Sigmoid colon (tissue), 7 donors: ENCODE results near the gene DCP1A. TPM values are rescaled to one million over a fixed set of nuclear protein-coding genes. Genes with fewer than 3 reads are reported as not detected.

Experiments
- DNase-seq: peaks from one replicate; pipeline ENCODE4 v3.0.0-alpha.2; 2019
- H3K27ac ChIP-seq, 4 donors: fragments of 200-600 bp; sonication (generic); one replicate each; pipeline ENCODE4 v1.5.1; 2016 to 2019; ENCODE audit warnings: mild to moderate bottlenecking in 1 of 4
- H3K27me3 ChIP-seq, 3 donors: fragments of 200-600 bp; sonication (generic); one replicate each; pipeline ENCODE4 v1.5.1; 2019; ENCODE audit warnings: mild to moderate bottlenecking in 1 of 3
- H3K36me3 ChIP-seq, 4 donors: fragments of 200-600 bp; sonication (generic); one replicate each; pipeline ENCODE4 v1.5.1; 2016 to 2019
- H3K4me1 ChIP-seq, 4 donors: fragments of 200-600 bp; sonication (generic); one replicate each; pipeline ENCODE4 v1.5.1; 2017 to 2019
- H3K4me3 ChIP-seq, 4 donors: fragments of 200-600 bp; sonication (generic); one replicate each; pipeline ENCODE4 v1.5.1; 2017 to 2019; ENCODE audit warnings: mild to moderate bottlenecking in 2 of 4, moderate library complexity in 1 of 4
- H3K9me3 ChIP-seq, 4 donors: fragments of 200-600 bp in 3 of 4; sonication (generic) in 3 of 4; one replicate each; pipeline versions ENCODE4 v1.5.1 to v1.6.1; 2013 to 2019
- EP300 ChIP-seq, 4 donors: sonication (generic); formaldehyde crosslinking; IDR thresholded peaks; one replicate each; pipeline ENCODE4 v1.6.1; 2017; ENCODE audit warnings: antibody characterized with exemption in 4 of 4
- POLR2A ChIP-seq, 2 donors: fragments of 450-650 bp; IDR thresholded peaks; one replicate each; pipeline ENCODE4 v1.6.1; 2016; ENCODE audit warnings: antibody characterized with exemption in 2 of 2, mild to moderate bottlenecking in 2 of 2, moderate library complexity in 2 of 2
- POLR2AphosphoS5 ChIP-seq, 4 donors: sonication (generic); formaldehyde crosslinking; IDR thresholded peaks; one replicate each; pipeline ENCODE4 v1.6.1; 2017; ENCODE audit warnings: antibody characterized with exemption in 4 of 4
- WGBS, 2 donors: extraction: QIAGEN DNeasy Blood & Tissue Kit; methylation state at CpG; one replicate each; pipeline ENCODE4 v1.1.7; 2013; 5-methylcytosine and 5-hydroxymethylcytosine counted together
- intact Hi-C: fragments of 100-400 bp; cut with DNase I; formaldehyde crosslinking; loops from one replicate; pipeline ENCODE4 v1.15.1; 2023
- polyA plus RNA-seq, 3 donors: library from polyadenylated mRNA; stranded (reverse); fragments of 200-250 nt; gene quantifications; one replicate each; pipeline ENCODE4 v1.2.3, GENCODE V29; 2013
- small RNA-seq, 3 donors: library from RNA; depleted of rRNA; stranded (forward); fragments of <200 nt; gene quantifications; one replicate each; pipeline ENCODE3, GENCODE V24; 2016
- total RNA-seq, 4 donors: library from RNA; depleted of rRNA; stranded (reverse); fragments of >200 nt; gene quantifications; one replicate each; pipeline ENCODE4 v1.1.0, GENCODE V29; 2016
- TF ChIP-seq, protein P1 (sequence below), 4 experiments: fragments of 450-650 bp in 3 of 4; fragments of 200-600 bp in 1 of 4; IDR thresholded peaks; one replicate each; pipeline ENCODE4 v1.5.1; 2016 to 2019; ENCODE audit warnings: antibody characterized with exemption in 4 of 4, mild to moderate bottlenecking in 3 of 4, moderate library complexity in 2 of 4
- donor health status: healthy with polysubstance abuse.
- donor health status: Bipolar disorder and iron deficiency.
- donor health status: healthy.

DCP1A gene
- total and polyA plus RNA-seq, 7 donors: 4.8 to 32.7 (median 21.0) TPM

DNA sequence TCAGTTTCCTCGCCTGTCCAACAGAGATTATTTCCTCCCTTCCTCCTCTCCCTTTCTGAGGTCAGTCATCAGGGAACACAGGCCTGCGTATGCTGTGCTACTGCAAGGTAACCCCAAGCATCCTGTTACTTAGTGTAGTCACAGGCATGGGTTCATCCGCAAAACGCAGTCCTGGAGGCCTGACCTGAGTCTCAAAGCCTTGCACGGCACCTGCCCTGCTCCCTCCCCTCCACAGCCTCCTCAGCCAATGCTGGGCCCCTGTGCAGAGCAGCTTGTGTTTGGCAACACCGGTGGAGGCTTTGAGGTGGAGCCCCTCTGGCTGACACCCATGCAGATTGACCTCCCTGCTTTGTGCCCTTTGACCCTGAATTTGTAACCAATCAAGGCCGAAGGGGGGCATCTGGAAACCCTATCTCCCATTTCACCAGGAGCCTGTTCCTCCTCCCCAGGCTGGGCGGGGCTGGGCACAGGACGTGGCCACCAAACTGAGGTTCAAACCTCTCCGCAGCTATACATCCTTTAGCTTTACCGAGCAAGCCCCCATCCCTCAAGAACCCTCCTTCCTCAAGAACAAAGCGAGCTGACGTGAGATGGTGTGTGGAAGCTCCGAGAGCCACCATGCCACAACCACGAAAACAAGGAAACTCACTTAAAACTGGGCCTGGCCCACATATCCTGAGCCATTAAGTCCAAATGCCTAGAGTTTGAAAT lies 113.1 kb downstream of the DCP1A start:
- peaks cover 70 to 100% (median 74%) of the 10 kb centered on the region in 4 donors for H3K36me3 ChIP-seq
- WGBS, 2 donors: 83 to 84% methylated on average over 15 of the region's 15 CpGs
- peak overlapping the region in 2 of 4 donors; percentile 8 to 77 for H3K27ac ChIP-seq
- TF ChIP-seq POLR2A (IDR thresholded peaks at IDR 0.05): no peak
- TF ChIP-seq, protein P1, sequence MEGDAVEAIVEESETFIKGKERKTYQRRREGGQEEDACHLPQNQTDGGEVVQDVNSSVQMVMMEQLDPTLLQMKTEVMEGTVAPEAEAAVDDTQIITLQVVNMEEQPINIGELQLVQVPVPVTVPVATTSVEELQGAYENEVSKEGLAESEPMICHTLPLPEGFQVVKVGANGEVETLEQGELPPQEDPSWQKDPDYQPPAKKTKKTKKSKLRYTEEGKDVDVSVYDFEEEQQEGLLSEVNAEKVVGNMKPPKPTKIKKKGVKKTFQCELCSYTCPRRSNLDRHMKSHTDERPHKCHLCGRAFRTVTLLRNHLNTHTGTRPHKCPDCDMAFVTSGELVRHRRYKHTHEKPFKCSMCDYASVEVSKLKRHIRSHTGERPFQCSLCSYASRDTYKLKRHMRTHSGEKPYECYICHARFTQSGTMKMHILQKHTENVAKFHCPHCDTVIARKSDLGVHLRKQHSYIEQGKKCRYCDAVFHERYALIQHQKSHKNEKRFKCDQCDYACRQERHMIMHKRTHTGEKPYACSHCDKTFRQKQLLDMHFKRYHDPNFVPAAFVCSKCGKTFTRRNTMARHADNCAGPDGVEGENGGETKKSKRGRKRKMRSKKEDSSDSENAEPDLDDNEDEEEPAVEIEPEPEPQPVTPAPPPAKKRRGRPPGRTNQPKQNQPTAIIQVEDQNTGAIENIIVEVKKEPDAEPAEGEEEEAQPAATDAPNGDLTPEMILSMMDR (IDR thresholded peaks at IDR 0.05): no peak
- no peak for TF ChIP-seq POLR2AphosphoS5 (IDR thresholded peaks at IDR 0.05)
- no peak for TF ChIP-seq EP300 (IDR thresholded peaks at IDR 0.05)
- peaks cover 0 to 41% (median 37%) of the 10 kb centered on the region in 4 donors for H3K4me1 ChIP-seq
- intact Hi-C loops: no loop called here
- no peaks in the 10 kb centered on the region for H3K27me3 ChIP-seq
- no peak for DNase-seq
- no peaks in the 10 kb centered on the region for H3K9me3 ChIP-seq
- H3K4me3 ChIP-seq: no peak overlapping the region

Small RNA genes within 50 kb of the gene (small RNA-seq; reads per million reads assigned to genes)
- gene RF00019: 0 reads per million in 3 donors
- 0 reads per million in 3 donors for gene RF00212
- 0 reads per million in 3 donors for gene RF00568

Other genes starting within 250 kb of the DCP1A start
- 1 to 10 TPM; 4.3 to 8.1 (median 6.9) TPM for gene RFT1, start 217.1 kb downstream of the DCP1A start, total RNA-seq
- 10 to 100 TPM in 1 of 3 donors, 1 to 10 TPM in 2; 3.0 to 13.2 (median 3.0) TPM for gene RFT1, start 217.1 kb downstream of the DCP1A start, polyA plus RNA-seq
- 10 to 100 TPM in 2 of 4 donors, 1 to 10 TPM in 2; 3.5 to 12.1 (median 10.5) TPM for gene PRKCD, start 186.3 kb downstream of the DCP1A start, total RNA-seq
- gene PRKCD, start 186.3 kb downstream of the DCP1A start, polyA plus RNA-seq: 100 to 1,000 TPM in 1 of 3 donors, 10 to 100 TPM in 2; 46.3 to 169 (median 94.9) TPM
- gene TKT, start 91.5 kb downstream of the DCP1A start, total RNA-seq: 100 to 1,000 TPM; 138 to 253 (median 185) TPM
- 100 to 1,000 TPM in 2 of 3 donors, 10 to 100 TPM in 1; 88.9 to 305 (median 102) TPM for gene TKT, start 91.5 kb downstream of the DCP1A start, polyA plus RNA-seq
- 1 to 10 TPM; 4.8 to 9.7 (median 5.4) TPM for gene CACNA1D, start 147.1 kb upstream of the DCP1A start, total RNA-seq
- gene CACNA1D, start 147.1 kb upstream of the DCP1A start, polyA plus RNA-seq: 1 to 10 TPM; 1.2 to 4.3 (median 3.2) TPM